A549 (cell line): ENCODE measurements around the gene EML1.

Source experiments
- BHLHE40 ChIP-seq: IDR thresholded peaks from 2 replicates; pipeline ENCODE4 v1.6.1; 2012; ENCODE audit warnings: low read depth, low read length, inconsistent platforms
- CHD2 ChIP-seq: fragments of 150-350 bp; IDR thresholded peaks from 2 replicates; pipeline ENCODE4 v1.6.1; 2014; ENCODE audit warnings: low read length; ENCODE audit not compliant: partially characterized antibody
- CTCF ChIP-seq: fragments of >200 bp; sonication (Bioruptor Twin); formaldehyde crosslinking; IDR thresholded peaks from 3 replicates; pipeline ENCODE4 v1.5.1; 2016
- ESRRA ChIP-seq: fragments of 150-350 bp; IDR thresholded peaks from 2 replicates; pipeline ENCODE4 v1.6.1; 2014; ENCODE audit warnings: mild to moderate bottlenecking, low read length, borderline replicate concordance
- HEYL ChIP-seq: fragments of 250-450 bp; sonication (Bioruptor Pico); IDR thresholded peaks from 2 replicates; pipeline ENCODE4 v1.8.0; 2021; ENCODE audit warnings: mild to moderate bottlenecking, moderate library complexity
- MAZ ChIP-seq: fragments of 150-350 bp; IDR thresholded peaks from 2 replicates; pipeline ENCODE4 v1.6.1; 2014; ENCODE audit warnings: antibody characterized with exemption, low read depth, low read length, borderline replicate concordance
- POLR2A ChIP-seq: IDR thresholded peaks from 2 replicates; pipeline ENCODE4 v1.6.1; 2012; ENCODE audit warnings: mild to moderate bottlenecking, low read length
- RNF2 ChIP-seq: fragments of 200-600 bp; sonication (generic); IDR thresholded peaks from 2 replicates; pipeline ENCODE4 v1.6.1; 2016; ENCODE audit warnings: low read depth, mild to moderate bottlenecking, antibody characterized with exemption, moderate library complexity, borderline replicate concordance
- SMC3 ChIP-seq: fragments of >200 bp; sonication (Bioruptor Twin); formaldehyde crosslinking; IDR thresholded peaks from 3 replicates; pipeline ENCODE4 v1.6.1; 2018; ENCODE audit warnings: inconsistent platforms
- TP53 ChIP-seq: fragments of 250-450 bp; sonication (Bioruptor Pico); IDR thresholded peaks from 2 replicates; pipeline ENCODE4 v1.5.0; 2021; ENCODE audit warnings: mild to moderate bottlenecking, moderate library complexity
- ZNF302 ChIP-seq: fragments of 250-450 bp; sonication (Bioruptor Pico); IDR thresholded peaks from 2 replicates; pipeline ENCODE4 v1.9.0; 2021; ENCODE audit warnings: inconsistent platforms, mild to moderate bottlenecking, moderate library complexity
- TF ChIP-seq, protein P1 (sequence below): fragments of 200-600 bp; sonication (generic); IDR thresholded peaks from 2 replicates; pipeline ENCODE4 v1.6.1; 2016; ENCODE audit warnings: antibody characterized with exemption, mild to moderate bottlenecking, moderate library complexity
- TF ChIP-seq, protein P2 (sequence below): IDR thresholded peaks from 2 replicates; pipeline ENCODE4 v1.6.1; 2012
- TF ChIP-seq, protein P3 (sequence below): fragments of 450-650 bp; IDR thresholded peaks from 2 replicates; pipeline ENCODE4 v1.6.1; 2014; ENCODE audit warnings: antibody characterized with exemption

DNA sequence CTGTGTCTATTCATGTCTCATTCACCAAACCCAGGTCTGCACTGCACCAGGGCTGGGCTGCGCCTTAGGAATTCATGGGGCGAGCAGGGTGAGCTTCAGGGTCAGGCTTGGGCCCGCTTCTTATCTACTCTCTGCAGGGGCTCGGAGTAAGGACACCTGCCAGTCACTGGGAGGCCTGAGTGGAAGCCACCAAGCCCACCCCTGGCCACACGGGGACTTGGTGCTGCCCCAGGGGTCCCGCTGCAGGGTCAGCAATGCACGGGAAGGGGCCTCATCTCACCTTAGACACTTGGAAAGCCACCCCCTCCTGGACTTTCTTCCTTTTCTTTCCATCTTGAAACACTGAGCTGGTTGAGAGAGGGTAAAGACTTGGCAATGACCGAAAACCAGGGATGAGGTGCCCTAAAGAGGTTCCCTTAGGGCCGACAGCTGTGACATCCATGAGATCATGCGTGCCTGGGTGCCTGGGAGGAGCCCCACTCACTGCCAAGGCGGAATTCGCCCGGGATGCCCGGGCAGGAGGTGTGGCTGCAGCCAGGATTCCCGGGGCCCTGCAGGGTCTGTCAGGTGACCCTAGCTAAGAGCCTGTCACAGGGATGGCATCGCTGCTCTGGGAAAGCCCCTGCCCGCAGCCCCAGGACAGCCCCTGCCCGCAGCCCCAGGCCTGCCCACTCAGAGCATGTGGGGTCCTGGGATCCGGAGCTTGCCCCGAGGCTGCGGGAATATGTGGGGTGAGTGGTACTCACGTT, 45.5 kb upstream of the EML1 start:
- TF ChIP-seq, protein P1, sequence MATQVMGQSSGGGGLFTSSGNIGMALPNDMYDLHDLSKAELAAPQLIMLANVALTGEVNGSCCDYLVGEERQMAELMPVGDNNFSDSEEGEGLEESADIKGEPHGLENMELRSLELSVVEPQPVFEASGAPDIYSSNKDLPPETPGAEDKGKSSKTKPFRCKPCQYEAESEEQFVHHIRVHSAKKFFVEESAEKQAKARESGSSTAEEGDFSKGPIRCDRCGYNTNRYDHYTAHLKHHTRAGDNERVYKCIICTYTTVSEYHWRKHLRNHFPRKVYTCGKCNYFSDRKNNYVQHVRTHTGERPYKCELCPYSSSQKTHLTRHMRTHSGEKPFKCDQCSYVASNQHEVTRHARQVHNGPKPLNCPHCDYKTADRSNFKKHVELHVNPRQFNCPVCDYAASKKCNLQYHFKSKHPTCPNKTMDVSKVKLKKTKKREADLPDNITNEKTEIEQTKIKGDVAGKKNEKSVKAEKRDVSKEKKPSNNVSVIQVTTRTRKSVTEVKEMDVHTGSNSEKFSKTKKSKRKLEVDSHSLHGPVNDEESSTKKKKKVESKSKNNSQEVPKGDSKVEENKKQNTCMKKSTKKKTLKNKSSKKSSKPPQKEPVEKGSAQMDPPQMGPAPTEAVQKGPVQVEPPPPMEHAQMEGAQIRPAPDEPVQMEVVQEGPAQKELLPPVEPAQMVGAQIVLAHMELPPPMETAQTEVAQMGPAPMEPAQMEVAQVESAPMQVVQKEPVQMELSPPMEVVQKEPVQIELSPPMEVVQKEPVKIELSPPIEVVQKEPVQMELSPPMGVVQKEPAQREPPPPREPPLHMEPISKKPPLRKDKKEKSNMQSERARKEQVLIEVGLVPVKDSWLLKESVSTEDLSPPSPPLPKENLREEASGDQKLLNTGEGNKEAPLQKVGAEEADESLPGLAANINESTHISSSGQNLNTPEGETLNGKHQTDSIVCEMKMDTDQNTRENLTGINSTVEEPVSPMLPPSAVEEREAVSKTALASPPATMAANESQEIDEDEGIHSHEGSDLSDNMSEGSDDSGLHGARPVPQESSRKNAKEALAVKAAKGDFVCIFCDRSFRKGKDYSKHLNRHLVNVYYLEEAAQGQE = no peak
- TF ChIP-seq, protein P2, sequence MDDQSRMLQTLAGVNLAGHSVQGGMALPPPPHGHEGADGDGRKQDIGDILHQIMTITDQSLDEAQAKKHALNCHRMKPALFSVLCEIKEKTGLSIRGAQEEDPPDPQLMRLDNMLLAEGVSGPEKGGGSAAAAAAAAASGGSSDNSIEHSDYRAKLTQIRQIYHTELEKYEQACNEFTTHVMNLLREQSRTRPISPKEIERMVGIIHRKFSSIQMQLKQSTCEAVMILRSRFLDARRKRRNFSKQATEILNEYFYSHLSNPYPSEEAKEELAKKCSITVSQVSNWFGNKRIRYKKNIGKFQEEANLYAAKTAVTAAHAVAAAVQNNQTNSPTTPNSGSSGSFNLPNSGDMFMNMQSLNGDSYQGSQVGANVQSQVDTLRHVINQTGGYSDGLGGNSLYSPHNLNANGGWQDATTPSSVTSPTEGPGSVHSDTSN = no peak
- TF ChIP-seq BHLHE40 (no peak), CHD2 (no peak), POLR2A (no peak), CTCF (no peak), SMC3 (no peak), RNF2 (no peak), MAZ (no peak), HEYL (CRISPR knock-in tag) (no peak), TP53 (CRISPR knock-in tag) (no peak), ESRRA (no peak), ZNF302 (CRISPR knock-in tag) (no peak)
- TF ChIP-seq, protein P3, sequence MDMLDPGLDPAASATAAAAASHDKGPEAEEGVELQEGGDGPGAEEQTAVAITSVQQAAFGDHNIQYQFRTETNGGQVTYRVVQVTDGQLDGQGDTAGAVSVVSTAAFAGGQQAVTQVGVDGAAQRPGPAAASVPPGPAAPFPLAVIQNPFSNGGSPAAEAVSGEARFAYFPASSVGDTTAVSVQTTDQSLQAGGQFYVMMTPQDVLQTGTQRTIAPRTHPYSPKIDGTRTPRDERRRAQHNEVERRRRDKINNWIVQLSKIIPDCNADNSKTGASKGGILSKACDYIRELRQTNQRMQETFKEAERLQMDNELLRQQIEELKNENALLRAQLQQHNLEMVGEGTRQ = no peak
